ENCODE data around the gene GBA3.

GRCh38 chr4:22643952-22644351, 48.8 kb upstream of the GBA3 start:
- TF ChIP-seq USF2 (CRISPR knock-in tag; IDR thresholded peaks at IDR 0.05) = no peak
- no peak for TF ChIP-seq IRF2 (CRISPR knock-in tag; IDR thresholded peaks at IDR 0.05; ENCODE audit: borderline replicate concordance, low read depth)
- TF ChIP-seq CTCF (IDR thresholded peaks at IDR 0.05) = no peak
- no peak for TF ChIP-seq ERG (CRISPR knock-in tag; IDR thresholded peaks at IDR 0.05)
- no peak for TF ChIP-seq SP1 (CRISPR knock-in tag; conservative IDR thresholded peaks at IDR 0.05)
- TF ChIP-seq MAX (CRISPR knock-in tag; IDR thresholded peaks at IDR 0.05) = no peak
- TF ChIP-seq IRF1 (CRISPR knock-in tag; IDR thresholded peaks at IDR 0.05) = no peak
- TF ChIP-seq FOXP1 (CRISPR knock-in tag; IDR thresholded peaks at IDR 0.05; ENCODE audit: borderline replicate concordance) = no peak
- no peak for TF ChIP-seq KAT7 (CRISPR knock-in tag; IDR thresholded peaks at IDR 0.05; ENCODE audit: borderline replicate concordance)
- no peak for TF ChIP-seq AFF4 (CRISPR knock-in tag; IDR thresholded peaks at IDR 0.05; ENCODE audit: borderline replicate concordance)
- no peak for TF ChIP-seq NR3C1 (CRISPR knock-in tag; conservative IDR thresholded peaks at IDR 0.05; ENCODE audit: low read depth)
- TF ChIP-seq ESRRA (CRISPR knock-in tag; IDR thresholded peaks at IDR 0.05; ENCODE audit: borderline replicate concordance) = no peak

Measured in WTC11 (cell line).